ENCODE measurements around the gene IQSEC1. TPM values are rescaled to one million over a fixed set of nuclear protein-coding genes. Genes with fewer than 3 reads are reported as not detected.

The IQSEC1 gene
- total and polyA plus RNA-seq, 9 of the 15 experiments (the other 6 are each of a cell fraction or from before 2014, with no cell fraction given), result 0.56 to 39.0 (median 6.8) TPM

DNA sequence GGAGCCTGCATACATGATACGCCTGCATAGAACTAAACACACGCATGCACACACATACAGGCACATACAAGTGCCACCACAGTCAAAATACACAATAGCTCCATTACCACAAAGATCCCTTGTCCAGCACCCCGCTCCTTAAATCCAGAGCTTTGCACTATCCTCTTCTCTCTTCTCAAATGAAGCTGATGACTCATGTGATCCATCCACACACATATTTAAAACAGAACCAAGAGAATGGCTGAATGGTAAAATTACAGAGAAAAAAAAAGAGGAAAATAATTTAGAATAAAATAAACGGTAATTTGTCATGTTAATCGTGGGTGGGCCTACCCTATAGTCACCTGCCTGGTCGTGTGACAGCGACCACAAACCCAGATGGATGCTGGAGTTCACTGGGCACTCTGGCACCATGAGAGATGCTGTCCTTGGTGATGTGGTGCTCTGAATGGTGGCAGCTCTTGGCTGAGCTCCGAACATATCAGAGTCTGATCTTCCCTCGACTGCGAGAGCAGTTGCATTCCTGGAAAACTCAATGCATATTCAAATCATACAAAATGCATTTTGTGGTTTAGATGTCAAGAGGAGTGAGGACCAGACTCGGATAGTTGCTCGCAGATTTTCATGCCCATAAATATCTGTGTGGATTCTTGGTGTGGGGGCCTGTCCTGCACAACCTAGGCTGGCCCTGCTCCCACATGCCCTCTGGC is 8.9 kb downstream of the IQSEC1 start:
- Histone ChIP-seq H3K4me1 (replicated peaks in 1 of 2; ENCODE audit: control insufficient read depth in 2 of 2, insufficient read depth in 2 of 2, low read length in 2 of 2) (peaks cover 0 to 22% of the 10 kb centered on the region in 2 experiments; a peak in 3 of 5 replicates), H3K27ac (ENCODE audit: extremely low read depth, low read depth, low read length) (no peak overlapping the region), H3K9me3 (replicated peaks; ENCODE audit: control insufficient read depth, insufficient read depth, low read depth, low read length) (no peaks in the 10 kb centered on the region), H3K36me3 (ENCODE audit: control insufficient read depth, insufficient read depth, low read length) (no peaks in the 10 kb centered on the region), H3K9ac (ENCODE audit: insufficient read depth in 1 of 2, low read depth in 2 of 2, low read length in 2 of 2) (no peak overlapping the region), H3K9me1 (ENCODE audit: control insufficient read depth, insufficient read depth, low read length) (no peaks in the 10 kb centered on the region), H3K4me2 (ENCODE audit: insufficient read depth, low read length) (no peak overlapping the region), H3K79me2 (ENCODE audit: control insufficient read depth, insufficient read depth, low read length) (no peaks in the 10 kb centered on the region), H3K4me3 (no peak overlapping the region), H4K20me1 (replicated peaks; ENCODE audit: control insufficient read depth, insufficient read depth, low read length) (peaks cover 15% of the 10 kb centered on the region; the same call in 1 of the 2 replicates), H2AFZ (ENCODE audit: low read depth, low read length) (no peak overlapping the region), H3K27me3 (ENCODE audit: control insufficient read depth in 2 of 2, insufficient read depth in 2 of 2, low read length in 2 of 2) (peaks cover 38 to 67% of the 10 kb centered on the region in 2 experiments; a peak in 4 of 5 replicates)
- in situ Hi-C loops (cut with MboI), result no loop called here
- no peak for DNase-seq (ENCODE audit: extremely low read depth in 1 of 4, low spot score in 3 of 4)
- TF ChIP-seq ZNF561 (CRISPR knock-in tag; conservative IDR thresholded peaks at IDR 0.05) (no peak), GATA2 (CRISPR knock-in tag; IDR thresholded peaks at IDR 0.05) (no peak), RBM22 (IDR thresholded peaks at IDR 0.05; ENCODE audit: low read depth, low read length, poor library complexity, severe bottlenecking) (no peak), RNF2 (IDR thresholded peaks at IDR 0.05) (no peak), E2F4 (CRISPR knock-in tag; IDR thresholded peaks at IDR 0.05; ENCODE audit: low read depth) (no peak), ZFPM2 (CRISPR knock-in tag; IDR thresholded peaks at IDR 0.05) (no peak), ESRRB (CRISPR knock-in tag; IDR thresholded peaks at IDR 0.05; ENCODE audit: borderline replicate concordance) (no peak), POLR2A (conservative IDR thresholded peaks at IDR 0.05) (no peak), ZNF740 (CRISPR knock-in tag; IDR thresholded peaks at IDR 0.05) (no peak), ZNF740 (tag; IDR thresholded peaks at IDR 0.05) (no peak), SLC30A9 (CRISPR knock-in tag; IDR thresholded peaks at IDR 0.05) (no peak)
- TF ChIP-seq, protein P1, sequence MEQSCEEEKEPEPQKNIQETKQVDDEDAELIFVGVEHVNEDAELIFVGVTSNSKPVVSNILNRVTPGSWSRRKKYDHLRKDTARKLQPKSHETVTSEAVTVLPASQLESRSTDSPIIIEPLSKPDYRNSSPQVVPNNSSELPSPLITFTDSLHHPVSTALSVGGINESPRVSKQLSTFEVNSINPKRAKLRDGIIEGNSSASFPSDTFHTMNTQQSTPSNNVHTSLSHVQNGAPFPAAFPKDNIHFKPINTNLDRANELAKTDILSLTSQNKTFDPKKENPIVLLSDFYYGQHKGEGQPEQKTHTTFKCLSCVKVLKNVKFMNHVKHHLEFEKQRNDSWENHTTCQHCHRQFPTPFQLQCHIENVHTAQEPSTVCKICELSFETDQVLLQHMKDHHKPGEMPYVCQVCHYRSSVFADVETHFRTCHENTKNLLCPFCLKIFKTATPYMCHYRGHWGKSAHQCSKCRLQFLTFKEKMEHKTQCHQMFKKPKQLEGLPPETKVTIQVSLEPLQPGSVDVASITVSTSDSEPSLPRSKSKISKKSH (CRISPR knock-in tag; IDR thresholded peaks at IDR 0.05), result no peak
- no TSS peak for BruUV-seq (replicated peaks)
- intact Hi-C loops (cut with micrococcal nuclease), result no loop called here
- no peak for ATAC-seq
- CTCF ChIA-PET (ENCODE audit: low intra/inter-chr PET ratio), result no interaction called here
- POLR2A ChIA-PET, result interaction anchor here (0.5 to 1.0 kb wide), 3 partner anchors 10 to 213 kb away, joined by 3 to 5 read pairs (median 4); no protein-coding TSS in a partner anchor
- no peak for FAIRE-seq
- WGBS (ENCODE audit: insufficient coverage, low coverage, missing lambda C conversion rate), result 3% methylated on average over 12 of the region's 12 CpGs
